NCI-H2196 (cell line): ENCODE data around the gene SCGB1A1.

Experiments used
- DNase-seq: peaks from one replicate; lab custom pipeline; 2025; ENCODE audit not compliant: unreplicated experiment; lab: John Stamatoyannopoulos, UW

SCGB1A1 gene

GRCh38 chr11:62420882-62421281, 2.0 kb downstream of the SCGB1A1 start:
- no peak for DNase-seq

DNA sequence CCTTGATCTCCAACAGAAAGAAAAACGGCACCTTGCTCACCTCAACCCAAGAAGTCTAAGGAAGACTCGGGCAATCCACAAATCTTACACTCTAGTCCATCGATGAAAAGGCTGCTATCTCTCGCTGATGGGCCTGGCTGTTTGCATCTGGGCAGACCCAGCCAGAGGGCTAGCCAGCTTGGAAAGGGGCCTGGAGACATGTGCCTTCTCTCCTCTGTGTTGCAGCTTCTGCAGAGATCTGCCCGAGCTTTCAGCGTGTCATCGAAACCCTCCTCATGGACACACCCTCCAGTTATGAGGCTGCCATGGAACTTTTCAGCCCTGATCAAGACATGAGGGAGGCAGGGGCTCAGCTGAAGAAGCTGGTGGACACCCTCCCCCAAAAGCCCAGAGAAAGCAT, 3.2 kb downstream of the SCGB1A1 start:
- DNase-seq: no peak

GRCh38 chr11:62423012-62423411, 4.2 kb downstream of the SCGB1A1 start:
- DNase-seq: no peak

DNA sequence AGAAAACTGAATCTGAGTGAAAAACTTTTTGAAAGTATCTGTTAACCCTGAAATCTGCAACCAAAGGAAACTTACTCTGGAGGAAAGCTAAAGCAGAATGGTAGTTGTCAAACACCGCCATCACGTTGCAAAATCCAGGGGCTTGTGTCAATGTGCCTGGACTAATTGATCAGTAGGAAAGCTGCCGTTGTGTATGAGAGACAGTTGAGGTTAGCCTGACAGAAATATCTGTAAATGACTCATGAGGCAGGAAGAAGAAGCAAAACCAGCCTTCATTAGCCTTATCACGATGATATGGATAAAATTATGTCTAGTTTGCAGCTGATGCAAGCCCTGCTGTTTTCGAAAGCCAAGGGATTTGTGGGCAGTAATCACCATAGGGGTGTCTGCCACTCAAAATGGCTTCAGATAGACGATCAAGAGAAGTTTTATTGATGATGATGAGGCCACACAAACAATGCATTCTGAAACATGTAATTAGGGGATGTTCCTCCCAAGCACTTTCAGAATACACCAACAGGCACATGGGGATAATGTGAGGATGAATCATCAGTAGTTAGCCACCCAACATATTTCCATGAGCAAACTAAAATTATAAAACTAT, 8.9 kb downstream of the SCGB1A1 start:
- DNase-seq: no peak

DNA sequence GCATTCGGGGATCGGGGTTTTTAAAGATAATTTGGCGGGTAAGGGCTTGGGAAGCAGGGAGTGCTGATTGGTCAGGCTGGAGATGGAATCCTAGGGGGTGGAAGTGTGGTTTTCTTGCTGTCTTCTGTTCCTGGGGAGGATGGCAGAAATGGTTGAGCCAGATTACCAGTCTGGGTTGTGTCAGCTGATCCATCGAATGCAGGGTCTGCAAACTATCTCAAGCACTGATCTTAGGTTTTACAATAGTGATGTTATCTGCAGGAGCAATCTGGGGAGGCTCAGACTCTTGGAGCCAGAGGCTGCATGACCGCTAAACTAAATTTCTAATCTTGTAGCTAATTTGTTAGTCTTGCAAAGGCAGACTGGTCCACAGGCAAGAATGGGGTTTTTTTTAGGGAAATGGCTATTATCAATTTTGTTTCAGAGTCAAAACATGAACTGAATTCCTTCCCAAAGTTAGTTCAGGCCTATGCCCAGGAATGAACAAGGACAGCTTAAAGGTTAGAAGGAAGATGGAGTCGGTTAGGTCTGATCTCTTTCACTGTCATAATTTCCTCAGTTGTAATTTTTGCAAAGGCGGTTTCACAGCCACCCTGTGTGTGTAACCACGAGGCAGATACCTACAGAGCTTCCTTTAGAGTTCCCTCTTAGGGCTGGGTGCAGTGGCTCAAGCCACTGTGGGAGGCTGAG, 10.2 kb downstream of the SCGB1A1 start:
- no peak for DNase-seq

GRCh38 chr11:62430425-62430824, 11.6 kb downstream of the SCGB1A1 start:
- no peak for DNase-seq

- DNase-seq: no peak
Observed at GRCh38 chr11:62431171-62431901, 12.5 kb downstream of the SCGB1A1 start.

DNA sequence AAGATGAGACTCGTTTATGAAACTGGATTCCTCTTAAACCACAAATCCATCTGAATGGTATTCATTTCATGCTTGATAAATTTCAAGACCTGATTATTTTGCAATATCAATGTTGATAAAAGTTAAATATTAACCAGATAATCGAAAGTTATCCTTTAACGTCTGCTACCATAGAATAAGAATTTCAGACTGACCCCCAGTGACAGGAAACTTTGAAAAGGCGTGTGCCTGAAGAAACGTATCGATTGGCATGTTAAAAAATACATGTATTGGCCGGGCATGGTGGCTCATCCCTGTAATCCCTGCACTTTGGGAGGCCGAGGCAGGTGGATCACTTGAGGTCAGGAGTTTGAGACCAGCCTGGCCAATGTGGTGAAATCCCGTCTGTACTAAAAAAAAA, 13.9 kb downstream of the SCGB1A1 start:
- DNase-seq: no peak

- DNase-seq: no peak
Observed at GRCh38 chr11:62433141-62433903, 14.5 kb downstream of the SCGB1A1 start.

- DNase-seq: no peak
Observed at GRCh38 chr11:62433904-62434276, 15.1 kb downstream of the SCGB1A1 start.

GRCh38 chr11:62435846-62436660, 17.2 kb downstream of the SCGB1A1 start:
- DNase-seq: no peak

- DNase-seq: no peak
Observed at GRCh38 chr11:62437616-62438015, 18.8 kb downstream of the SCGB1A1 start.

GRCh38 chr11:62438641-62439040, 19.8 kb downstream of the SCGB1A1 start:
- DNase-seq: no peak

DNA sequence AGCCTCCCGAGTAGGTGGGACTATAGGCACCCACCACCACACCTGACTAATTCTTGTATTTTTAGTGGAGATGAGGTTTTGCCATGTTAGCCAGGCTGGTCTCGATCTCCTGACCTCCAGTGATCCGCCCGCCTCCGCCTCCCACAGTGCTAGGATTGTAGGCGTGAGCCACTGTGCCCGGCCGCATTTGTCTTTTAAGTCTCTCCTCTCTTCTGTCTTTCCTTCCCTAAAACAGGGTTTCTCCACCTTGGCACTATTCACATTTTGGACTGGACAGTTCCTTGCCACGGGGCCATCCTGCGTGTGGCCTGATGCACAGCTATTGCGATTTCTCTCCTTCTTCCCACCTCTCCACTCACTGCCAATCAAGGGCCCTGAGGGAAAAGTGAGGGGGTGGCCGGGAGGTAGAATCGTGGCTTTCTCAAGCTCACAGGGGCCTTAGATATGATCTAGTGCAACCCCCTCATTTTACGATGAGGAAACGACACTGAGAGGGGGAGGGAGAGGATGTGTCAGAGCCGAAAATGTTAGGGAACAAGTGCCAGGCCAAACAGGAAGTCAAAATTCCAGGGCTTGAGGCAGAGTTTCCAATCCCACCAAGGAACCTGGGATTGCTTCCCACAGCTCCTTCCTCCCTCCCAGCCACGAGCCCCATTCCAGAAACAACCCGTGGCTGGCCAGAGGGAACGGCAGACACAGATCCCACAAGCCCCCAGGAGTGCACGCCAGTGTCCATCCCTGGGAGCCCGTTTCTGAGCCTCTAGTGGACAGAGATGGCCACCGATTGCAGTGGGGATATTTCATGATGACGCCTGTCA, 21.2 kb downstream of the SCGB1A1 start:
- no peak for DNase-seq

- DNase-seq: no peak
Observed at GRCh38 chr11:62443390-62444235, 24.8 kb downstream of the SCGB1A1 start.

DNA sequence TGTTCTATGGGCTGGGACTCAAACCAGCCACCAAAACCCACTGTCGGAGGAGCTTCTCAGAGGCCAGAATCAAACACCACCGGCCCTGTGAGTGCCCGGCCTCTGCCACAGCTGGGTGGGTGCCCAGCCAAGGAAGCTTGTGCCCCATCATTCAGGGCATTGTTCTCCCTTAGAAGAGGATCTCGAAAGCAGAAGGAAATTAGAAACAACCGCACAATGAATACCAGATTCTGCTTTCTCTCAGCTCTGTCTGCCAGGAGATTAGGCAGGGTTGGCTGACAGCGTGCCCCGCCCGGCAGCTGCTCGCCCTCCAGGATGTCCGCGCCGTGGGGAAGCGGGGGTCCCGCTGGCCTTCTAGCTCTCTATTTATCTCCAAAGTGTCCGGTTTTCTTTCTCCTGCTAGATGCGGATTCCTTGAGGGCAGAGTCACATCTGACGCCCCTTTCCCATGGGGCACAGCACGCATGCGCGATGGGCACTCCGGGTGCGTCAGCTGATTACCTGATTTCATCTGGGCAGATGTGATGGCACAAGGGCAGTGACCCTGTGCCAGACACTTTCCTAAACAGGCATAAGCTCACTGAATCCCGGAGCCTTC, 25.5 kb downstream of the SCGB1A1 start:
- DNase-seq: peak; percentile 53

DNA sequence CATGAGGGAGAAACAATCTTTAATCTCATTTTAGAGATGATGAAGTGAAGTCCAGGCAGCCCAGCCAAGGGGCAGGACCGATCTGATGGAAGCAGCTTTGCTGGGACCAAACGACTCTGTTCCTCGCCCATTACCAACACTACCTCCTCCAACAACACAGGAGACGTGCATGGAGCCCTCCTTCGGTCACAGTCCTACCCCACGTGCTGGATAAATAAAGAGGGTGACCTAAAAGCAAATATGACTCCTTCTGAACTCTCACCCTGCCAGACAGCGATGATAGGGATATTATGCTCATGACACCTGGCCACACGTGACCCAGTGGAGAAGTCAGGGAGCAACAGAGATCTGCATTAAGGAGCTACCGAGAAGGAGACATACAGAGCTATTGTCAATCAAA, 26.0 kb downstream of the SCGB1A1 start:
- DNase-seq: peak; percentile 33

DNA sequence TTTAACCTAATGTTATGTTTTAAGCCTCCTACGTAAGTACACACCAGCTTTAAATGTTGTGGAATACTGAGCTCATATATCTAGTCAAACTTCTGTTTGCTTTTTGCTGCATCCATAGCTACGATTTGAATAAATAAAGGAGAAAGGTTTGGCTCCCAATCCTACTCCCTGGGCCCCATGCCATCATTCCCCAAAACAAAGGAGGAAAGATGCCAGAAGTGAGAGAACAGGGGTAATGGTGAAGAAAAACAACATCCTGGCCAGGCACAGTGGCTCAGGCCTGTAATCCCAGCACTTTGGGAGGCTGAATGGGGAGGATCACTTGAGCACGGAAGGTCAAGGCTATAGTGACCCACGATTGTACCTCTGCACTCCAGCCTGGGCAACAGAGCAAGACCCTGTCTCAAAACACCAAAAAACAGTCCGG, 26.5 kb downstream of the SCGB1A1 start:
- DNase-seq: peak; percentile 54

DNA sequence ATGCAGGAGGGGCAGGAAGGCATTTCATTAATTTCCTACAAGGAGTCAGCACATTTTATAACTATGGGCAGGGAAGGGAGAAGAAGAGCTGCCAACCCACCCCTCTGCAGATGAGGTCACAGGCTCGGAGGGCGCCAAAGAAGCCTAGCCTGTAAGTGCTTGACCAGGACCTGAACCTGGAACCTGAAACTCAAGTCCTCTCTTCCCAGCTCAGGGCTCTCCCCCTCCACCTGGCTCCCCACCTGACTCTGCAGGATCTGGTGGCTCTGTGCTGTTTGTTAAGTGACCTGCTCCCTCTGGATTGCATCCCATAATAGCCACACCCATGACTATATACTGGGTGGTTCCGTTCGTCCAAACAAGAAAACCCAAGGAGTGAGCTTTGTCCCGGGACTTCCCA, 27.3 kb downstream of the SCGB1A1 start:
- peak; percentile 22 for DNase-seq
